Neutrophil (primary cell): ENCODE measurements around the gene SLC29A1.

ENCODE experiments used
- H3K27ac ChIP-seq: fragments of 200-600 bp; sonication (generic); 2 replicates; pipeline ENCODE4 v1.5.1; 2016; ENCODE audit warnings: mild to moderate bottlenecking, moderate library complexity
- H3K27me3 ChIP-seq: fragments of 200-600 bp; sonication (generic); 2 replicates; pipeline ENCODE4 v1.6.0; 2016; ENCODE audit warnings: mild to moderate bottlenecking
- H3K36me3 ChIP-seq: fragments of 200-600 bp; sonication (generic); 2 replicates; pipeline ENCODE4 v1.5.1; 2017
- H3K4me1 ChIP-seq, 2 experiments: fragments of 200-600 bp in 1 of 2; sonication (generic) in 1 of 2; 1 replicate in 1 of 2; 2 replicates in 1 of 2; pipeline versions ENCODE4 v1.5.1 to v1.6.1; 2013 to 2016; ENCODE audit warnings: low read depth in 1 of 2, low read length in 1 of 2, mild to moderate bottlenecking in 1 of 2, moderate library complexity in 1 of 2; ENCODE audit not compliant: control insufficient read depth in 1 of 2, insufficient read depth in 1 of 2
- H3K4me3 ChIP-seq, 2 experiments: fragments of 200-600 bp in 1 of 2; sonication (generic) in 1 of 2; 1 replicate in 1 of 2; 2 replicates in 1 of 2; pipeline ENCODE4 v1.5.1; 2013 to 2016; ENCODE audit warnings: low read depth in 1 of 2, low read length in 1 of 2, mild to moderate bottlenecking in 1 of 2, moderate library complexity in 1 of 2
- H3K9me3 ChIP-seq: fragments of 200-600 bp; sonication (generic); 2 replicates; pipeline ENCODE4 v1.5.1; 2016
- TF ChIP-seq, protein P1 (sequence below): fragments of 200-600 bp; sonication (generic); IDR thresholded peaks from 2 replicates; pipeline ENCODE4 v1.5.1; 2016; ENCODE audit warnings: antibody characterized with exemption

SLC29A1 gene

DNA sequence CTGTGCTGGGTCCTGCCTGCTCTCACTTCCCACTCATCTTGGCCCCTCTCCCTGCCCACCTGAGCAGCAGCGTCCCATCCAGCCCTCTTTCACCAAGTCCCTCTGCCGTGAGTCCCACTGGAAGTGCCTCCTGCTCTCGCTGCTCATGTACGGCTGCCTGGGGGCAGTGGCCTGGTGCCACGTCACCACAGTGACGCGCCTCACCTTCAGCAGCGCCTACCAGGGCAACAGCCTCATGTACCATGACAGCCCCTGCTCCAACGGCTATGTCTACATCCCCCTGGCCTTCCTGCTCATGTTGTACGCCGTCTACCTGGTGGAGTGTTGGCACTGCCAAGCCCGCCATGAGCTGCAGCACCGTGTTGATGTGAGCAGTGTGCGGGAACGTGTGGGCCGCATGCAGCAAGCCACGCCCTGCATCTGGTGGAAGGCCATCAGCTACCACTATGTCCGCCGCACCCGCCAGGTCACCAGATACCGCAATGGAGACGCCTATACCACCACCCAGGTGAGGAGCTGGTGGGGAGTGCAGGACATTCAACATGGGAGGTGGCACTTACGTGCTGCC is 49.7 kb downstream of the SLC29A1 start:
- H3K27ac ChIP-seq, result no peak overlapping the region
- peaks cover 13 to 29% of the 10 kb centered on the region in 2 experiments for H3K4me1 ChIP-seq
- TF ChIP-seq, protein P1, sequence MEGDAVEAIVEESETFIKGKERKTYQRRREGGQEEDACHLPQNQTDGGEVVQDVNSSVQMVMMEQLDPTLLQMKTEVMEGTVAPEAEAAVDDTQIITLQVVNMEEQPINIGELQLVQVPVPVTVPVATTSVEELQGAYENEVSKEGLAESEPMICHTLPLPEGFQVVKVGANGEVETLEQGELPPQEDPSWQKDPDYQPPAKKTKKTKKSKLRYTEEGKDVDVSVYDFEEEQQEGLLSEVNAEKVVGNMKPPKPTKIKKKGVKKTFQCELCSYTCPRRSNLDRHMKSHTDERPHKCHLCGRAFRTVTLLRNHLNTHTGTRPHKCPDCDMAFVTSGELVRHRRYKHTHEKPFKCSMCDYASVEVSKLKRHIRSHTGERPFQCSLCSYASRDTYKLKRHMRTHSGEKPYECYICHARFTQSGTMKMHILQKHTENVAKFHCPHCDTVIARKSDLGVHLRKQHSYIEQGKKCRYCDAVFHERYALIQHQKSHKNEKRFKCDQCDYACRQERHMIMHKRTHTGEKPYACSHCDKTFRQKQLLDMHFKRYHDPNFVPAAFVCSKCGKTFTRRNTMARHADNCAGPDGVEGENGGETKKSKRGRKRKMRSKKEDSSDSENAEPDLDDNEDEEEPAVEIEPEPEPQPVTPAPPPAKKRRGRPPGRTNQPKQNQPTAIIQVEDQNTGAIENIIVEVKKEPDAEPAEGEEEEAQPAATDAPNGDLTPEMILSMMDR, result no peak
- H3K36me3 ChIP-seq, result no peaks in the 10 kb centered on the region
- no peak overlapping the region for H3K4me3 ChIP-seq
- H3K9me3 ChIP-seq, result no peaks in the 10 kb centered on the region
- peaks cover 99% of the 10 kb centered on the region for H3K27me3 ChIP-seq

GRCh38 chr6:44273617-44274016 is 50.2 kb downstream of the SLC29A1 start:
- Histone ChIP-seq H3K9me3 (no peaks in the 10 kb centered on the region), H3K4me3 (no peak overlapping the region), H3K36me3 (no peaks in the 10 kb centered on the region), H3K27ac (no peak overlapping the region), H3K27me3 (peaks cover 100% of the 10 kb centered on the region), H3K4me1 (peaks cover 13 to 29% of the 10 kb centered on the region in 2 experiments)
- TF ChIP-seq, protein P1, result no peak

- peaks cover 0 to 17% of the 10 kb centered on the region in 2 experiments for H3K4me1 ChIP-seq
- TF ChIP-seq, protein P1, result no peak
- no peak overlapping the region for H3K27ac ChIP-seq
- peaks cover 100% of the 10 kb centered on the region for H3K27me3 ChIP-seq
- no peaks in the 10 kb centered on the region for H3K36me3 ChIP-seq
- no peaks in the 10 kb centered on the region for H3K9me3 ChIP-seq
- no peak overlapping the region for H3K4me3 ChIP-seq
Observed at GRCh38 chr6:44275271-44275748, 51.9 kb downstream of the SLC29A1 start.

DNA sequence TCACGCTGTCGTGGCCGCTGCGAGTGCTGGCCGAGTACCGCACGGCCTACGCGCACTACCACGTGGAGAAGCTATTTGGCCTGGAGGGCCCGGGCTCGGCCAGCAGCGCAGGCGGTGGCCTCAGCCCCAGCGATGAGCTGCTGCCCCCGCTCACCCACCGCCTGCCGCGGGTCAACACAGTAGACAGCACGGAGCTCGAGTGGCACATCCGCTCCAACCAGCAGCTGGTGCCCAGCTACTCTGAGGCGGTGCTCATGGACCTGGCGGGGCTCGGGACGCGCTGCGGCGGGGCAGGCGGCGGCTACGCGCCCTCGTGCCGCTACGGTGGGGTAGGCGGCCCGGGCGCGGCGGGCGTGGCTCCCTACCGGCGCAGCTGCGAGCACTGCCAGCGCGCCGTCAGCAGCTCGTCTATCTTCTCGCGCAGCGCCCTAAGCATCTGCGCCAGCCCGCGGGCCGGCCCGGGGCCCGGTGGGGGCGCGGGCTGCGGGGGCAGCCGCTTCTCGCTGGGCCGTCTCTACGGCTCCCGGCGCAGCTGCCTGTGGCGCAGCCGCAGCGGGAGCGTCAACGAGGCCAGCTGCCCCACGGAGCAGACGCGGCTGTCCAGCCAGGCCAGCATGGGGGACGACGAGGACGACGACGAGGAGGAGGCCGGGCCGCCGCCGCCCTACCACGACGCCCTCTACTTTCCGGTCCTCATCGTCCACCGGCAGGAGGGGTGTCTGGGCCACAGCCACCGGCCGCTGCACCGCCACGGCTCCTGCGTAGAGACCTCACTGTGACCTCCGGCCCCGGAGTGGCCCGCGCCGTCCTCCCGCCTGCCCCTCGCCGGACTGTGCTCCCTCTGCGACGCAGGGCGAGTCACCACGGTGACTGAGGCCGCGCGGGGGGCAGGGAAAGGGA is 52.6 kb downstream of the SLC29A1 start:
- H3K9me3 ChIP-seq, result no peaks in the 10 kb centered on the region
- H3K4me3 ChIP-seq, result no peak overlapping the region
- H3K4me1 ChIP-seq, result peaks cover 0 to 13% of the 10 kb centered on the region in 2 experiments
- no peak overlapping the region for H3K27ac ChIP-seq
- H3K36me3 ChIP-seq, result no peaks in the 10 kb centered on the region
- H3K27me3 ChIP-seq, result peaks cover 100% of the 10 kb centered on the region
- TF ChIP-seq, protein P1, result no peak

- no peaks in the 10 kb centered on the region for H3K36me3 ChIP-seq
- H3K4me3 ChIP-seq, result no peak overlapping the region
- H3K9me3 ChIP-seq, result no peaks in the 10 kb centered on the region
- peaks cover 100% of the 10 kb centered on the region for H3K27me3 ChIP-seq
- H3K27ac ChIP-seq, result no peak overlapping the region
- H3K4me1 ChIP-seq, result peaks cover 0 to 9% of the 10 kb centered on the region in 2 experiments
- TF ChIP-seq, protein P1, result no peak
Observed at GRCh38 chr6:44276667-44277640, 53.6 kb downstream of the SLC29A1 start.
